ENCODE measurements around the gene SYP.
A peak's percentile ranks its signal among the peaks of the same experiment; 100 is the strongest.
"Not testable (repeated sequence)": the region's sequence is repeated elsewhere in the genome, so short reads cannot be mapped to it uniquely, and the experiment has no call there.

SYP gene

DNA sequence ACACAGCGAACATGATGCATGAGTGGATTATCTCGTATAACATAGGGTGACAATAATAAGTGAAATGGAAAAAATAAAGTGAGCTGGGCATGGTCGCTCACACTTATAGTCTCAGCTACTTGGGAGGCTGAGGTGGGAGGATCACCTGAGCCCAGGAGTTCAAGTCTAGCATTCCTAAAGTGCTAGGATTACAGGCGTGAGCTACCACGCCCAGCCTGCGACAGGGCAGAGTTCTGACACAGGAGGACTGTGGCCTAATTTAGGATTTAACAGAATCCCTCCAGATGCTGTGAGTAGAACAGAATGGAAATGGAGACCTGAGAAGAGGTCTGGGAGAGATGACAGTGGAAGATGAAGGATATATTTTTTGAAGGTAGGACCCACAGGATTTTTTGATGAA is 10.4 kb downstream of the SYP start:
- DNase-seq (ENCODE audit: low read depth, low spot score): no peak

DNA sequence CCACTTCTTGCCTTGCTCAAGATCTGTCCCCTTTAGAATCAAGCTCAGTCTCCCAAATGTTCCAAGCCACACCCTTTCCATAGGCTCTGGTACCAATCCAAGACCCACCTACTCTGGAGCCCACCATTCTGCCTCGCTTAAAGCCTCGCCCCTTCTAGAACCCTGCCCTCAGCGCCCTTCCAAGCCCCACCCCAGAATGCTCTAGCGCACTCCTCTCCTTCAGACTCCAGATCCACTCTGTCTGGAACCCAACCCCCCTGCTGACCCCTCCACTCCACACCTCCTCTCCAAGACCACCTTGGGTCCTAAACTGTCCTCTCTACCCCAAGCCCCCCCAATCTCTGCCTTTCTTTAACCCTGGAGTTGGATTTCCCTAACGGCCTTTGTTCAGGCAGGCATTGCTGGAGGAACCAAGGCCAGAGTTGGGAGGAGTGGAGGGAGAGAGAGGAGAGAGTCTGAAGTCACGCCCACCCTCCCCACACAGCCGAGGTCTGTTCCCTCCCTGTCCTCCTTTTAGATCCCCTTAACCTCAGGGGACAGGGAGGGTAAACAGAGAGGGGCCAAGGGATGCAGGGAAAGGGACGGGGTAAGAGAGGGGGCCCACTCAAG is 11.4 kb downstream of the SYP start:
- no peak for DNase-seq (ENCODE audit: low read depth, low spot score)

DNA sequence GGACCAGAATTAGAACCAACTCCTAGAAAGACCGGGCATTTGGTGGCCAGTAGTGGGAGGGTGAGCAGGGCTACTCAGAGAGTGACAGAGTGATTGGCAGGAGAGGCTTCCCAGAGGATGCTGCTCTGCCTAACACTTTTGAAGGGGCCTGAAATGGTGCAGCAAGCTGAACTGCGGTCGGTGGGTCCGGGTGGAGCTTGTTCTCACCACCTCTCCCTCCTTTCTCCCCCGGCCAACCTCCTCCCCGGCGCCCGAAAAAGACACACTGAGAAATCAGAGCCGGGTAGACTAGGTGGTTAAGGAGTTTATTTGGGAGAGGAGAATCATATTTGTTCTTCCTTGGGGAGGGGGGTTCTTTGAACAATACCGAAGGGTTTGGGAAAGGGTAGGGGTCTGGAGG is 12.5 kb downstream of the SYP start:
- DNase-seq (ENCODE audit: low read depth, low spot score): peak; percentile 34

DNA sequence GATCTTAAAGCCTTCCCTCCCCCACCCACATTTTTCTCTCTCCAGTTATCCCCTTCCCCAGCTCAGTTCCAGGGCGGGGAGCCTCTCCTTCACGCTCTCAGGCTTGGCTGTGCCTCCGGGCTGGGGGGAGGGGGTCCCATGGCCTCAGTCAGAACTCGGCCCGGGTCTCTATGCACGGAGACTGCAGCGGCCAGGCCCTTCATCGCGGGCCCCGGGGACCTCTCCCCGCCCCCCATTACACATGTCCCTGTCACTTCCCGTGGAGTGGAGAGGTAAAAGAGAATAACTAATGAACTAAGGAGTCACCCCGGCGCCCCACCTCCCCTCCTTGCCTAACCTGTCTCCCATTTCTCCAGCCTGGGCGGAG is 13.0 kb downstream of the SYP start:
- peak; percentile 41 for DNase-seq (ENCODE audit: low read depth, low spot score)

DNA sequence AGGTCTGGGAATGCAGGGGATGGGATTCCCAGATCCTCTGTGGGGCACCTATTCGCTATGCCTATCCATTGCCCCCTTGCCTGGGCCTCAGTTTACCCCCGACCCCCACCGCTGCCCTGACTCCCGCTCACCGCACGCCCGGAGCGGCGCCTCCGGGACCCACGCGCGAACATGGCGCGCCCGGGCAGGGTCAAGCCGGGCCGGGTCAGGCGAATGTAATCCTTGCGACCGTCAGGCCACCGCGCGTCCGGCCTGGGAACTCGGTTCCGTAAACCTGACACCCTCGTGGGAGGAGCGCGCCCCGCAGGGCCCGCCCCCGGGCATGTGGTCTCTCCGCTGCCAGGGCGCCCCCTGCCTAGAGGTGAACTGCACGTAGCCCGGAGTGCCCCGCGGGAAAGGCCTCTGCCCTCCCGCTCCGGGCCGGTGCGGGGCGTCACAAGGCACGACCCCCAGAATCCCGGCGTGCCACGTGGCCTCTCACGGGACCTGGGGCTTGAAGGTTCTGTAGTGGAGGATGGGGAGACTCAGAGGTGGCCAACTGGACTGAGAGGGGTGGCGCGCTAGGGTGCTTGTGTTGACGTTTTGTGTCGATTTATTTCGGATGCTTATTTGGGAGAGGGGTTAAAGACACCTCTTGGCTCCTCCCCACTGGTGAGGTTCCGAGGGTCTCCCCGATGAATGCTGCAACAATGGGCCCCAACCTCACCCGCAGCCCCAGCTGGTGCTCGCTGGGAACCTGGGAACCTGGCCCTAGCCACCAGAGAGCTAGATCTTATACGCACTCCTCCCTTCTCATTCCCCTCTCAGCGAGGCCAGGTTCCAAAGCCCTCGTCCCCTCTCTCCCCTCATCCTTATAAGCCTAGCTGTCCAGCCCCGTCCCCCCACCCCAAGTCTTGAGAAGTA is 13.6 kb downstream of the SYP start, which contains the start of gene PRICKLE3:
PRICKLE3 (minus strand) TSS at position 249 of the 903 bp plus-strand sequence; CDS start at position 173, 76 bp downstream.
- peak; percentile 89 for DNase-seq (ENCODE audit: low read depth, low spot score)

DNA sequence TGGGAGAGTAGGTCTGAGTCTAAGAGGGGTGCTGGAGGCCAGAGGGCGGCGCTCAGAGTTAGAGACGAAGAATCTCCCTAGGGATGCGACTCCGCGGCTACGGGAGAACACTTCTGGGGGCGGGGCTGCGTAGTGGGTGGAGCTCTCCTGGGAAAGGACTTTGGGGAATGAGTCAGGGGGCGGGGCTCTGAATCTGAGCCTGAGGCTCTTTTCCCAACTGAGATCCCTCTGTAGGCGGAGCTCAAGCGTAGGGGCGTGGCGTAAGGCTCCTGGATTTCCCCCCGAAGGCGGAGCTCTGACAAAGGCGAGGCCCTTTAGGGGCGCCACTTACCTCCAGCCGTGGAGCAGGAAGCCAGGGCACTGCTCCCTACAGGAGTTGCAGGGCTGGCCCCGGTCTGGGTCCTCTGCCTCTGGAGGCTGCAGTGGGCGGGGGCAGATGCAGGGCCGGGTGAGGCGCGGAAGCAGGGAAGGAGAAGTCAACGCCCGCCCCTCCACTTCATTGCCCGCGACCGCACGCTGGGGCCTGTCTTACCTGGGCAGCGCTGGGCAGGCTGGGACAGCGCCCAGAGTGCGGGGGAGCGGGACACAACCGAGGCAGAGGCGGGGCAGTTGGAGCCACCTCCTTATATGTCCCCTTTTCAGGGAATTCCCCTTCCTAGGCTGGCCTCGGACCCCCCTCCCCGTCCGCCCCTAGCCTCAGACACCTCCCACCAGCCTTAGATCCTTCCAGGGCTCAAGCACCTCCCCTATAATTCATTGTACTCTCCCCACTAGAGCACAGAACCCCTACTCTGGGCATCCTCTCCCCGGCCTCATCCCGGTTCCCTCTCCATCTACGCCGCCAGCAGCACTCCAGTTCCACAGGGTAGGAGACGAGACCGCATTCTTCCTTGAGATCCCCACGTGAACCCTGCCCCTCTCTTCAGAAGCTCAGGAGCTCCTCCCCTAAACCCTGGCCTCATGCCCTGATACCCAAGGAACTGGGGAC is 15.4 kb downstream of the SYP start:
- peak; percentile 99 for DNase-seq (ENCODE audit: low read depth, low spot score)

DNA sequence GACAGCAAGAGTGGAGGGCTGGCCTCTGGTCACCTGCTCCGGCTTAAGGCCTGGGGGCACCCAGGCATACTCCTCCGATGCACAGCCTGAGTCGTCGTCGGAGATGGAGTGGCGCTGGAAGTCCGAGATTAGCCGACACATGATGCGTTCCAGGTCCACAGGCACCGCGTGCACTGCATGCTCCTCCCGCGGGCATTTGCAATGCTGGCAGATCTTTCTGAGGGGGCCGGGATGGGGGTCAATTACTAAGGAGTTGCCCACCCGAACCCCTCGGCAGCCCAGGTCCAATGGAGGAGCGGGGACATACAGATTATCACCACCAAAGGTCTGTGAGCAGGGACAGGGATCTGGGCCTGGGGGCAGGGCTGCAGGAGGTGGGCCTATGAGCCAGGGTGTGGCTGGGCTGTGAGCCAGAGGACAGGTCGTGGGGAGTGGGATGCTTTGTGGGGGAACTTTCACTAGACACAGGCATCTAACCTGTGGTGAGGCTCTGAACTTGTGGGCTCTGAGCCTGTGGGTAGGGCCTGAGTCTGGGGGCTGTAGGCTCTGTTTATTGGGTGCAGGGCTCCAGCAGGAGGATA is 16.2 kb downstream of the SYP start:
- DNase-seq (ENCODE audit: low read depth, low spot score): no peak

DNA sequence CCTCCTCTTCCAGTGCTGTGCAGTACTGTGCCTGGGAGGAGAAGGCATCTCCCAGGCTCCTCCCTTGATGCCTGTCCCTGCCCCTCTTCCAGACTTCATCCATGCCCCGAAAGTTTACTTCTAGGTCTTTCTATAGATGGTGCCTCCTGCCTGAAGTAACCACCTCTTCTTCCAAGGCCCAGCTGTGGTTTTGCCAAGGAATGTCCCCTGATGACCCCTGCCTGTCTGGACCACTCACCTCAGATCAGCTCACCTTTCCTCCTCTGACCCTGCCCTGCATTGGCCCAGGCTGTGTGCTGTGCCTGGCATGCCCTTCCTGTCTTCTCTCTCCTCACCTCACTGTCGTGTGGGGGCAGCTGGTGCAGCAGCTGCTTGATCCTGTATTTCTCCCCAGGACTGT is 20.6 kb downstream of the SYP start:
- DNase-seq (ENCODE audit: low read depth, low spot score): no peak

DNA sequence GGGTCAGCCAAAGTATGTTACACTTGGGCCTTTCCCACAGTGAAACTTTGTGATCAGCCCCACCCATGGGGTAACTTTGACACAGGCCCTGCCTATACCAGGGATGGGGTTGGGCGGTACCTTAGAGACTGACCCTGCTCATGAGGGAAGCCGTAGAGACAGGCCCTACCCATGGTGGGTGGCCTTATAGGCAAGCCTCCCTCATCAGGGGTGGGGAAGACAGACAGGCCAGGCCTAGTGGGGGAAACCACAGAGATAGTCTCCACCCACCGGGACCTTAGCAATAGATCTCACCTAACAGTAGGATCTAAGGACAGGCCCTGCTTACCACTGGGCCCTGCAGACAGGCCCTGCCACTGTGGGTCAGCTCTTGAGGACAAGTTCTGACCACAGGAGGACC is 21.5 kb downstream of the SYP start:
- DNase-seq (ENCODE audit: low read depth, low spot score): no peak

DNA sequence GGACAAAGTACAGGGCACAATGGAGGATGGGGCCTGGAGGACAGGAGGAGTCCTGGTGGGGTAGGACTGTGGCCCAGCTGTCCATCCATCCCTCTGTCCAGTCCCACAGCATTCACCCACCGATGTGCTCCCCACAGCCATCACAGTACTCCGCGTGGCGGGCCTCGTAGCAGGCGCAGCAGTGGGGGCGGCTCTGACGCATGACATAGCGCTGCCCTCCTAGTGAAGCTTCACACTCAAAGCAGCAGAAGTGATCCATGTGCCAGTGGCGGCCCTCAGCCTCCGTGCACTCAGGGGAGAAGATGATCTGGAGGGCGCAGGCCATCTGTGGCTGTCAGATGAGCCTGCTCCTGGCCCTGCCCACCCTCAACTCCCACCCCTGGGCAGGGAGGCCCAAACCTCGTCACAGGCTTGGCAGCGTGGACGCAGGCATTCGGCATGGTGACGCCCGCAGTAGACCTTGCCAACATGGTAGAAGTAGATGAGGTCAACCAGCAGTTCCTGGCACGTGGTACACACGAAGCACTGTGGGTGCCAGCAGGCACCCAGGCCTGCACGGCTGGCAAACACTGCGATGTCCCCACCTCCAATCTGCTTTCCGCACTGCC is 22.0 kb downstream of the SYP start:
- DNase-seq (ENCODE audit: low read depth, low spot score): no peak

DNA sequence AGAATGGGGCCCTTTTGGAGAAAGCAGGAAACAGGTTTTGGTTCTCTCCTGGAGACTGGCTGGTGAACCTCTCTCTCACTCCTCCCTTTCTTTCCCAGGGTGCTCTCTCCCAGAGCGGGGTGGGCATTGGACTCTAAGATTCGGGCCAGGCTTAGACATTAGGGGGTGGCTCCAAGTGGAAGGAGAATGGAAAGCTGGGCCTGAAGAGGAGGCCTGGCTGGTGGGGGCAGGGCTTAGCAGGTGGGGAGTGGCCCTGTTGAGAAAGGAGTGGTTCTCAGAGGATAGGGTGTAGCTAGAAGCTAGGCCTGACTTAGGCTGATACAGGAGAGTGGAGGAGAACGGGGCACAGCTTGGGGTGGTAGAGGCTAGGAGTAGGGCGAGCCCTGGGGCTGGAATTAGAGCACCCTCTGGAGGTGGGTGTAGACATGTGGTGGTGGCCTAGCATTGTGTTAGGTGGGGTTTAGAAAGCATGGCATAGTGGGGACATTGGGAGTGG is 22.6 kb downstream of the SYP start:
- no peak for DNase-seq (ENCODE audit: low read depth, low spot score)

DNA sequence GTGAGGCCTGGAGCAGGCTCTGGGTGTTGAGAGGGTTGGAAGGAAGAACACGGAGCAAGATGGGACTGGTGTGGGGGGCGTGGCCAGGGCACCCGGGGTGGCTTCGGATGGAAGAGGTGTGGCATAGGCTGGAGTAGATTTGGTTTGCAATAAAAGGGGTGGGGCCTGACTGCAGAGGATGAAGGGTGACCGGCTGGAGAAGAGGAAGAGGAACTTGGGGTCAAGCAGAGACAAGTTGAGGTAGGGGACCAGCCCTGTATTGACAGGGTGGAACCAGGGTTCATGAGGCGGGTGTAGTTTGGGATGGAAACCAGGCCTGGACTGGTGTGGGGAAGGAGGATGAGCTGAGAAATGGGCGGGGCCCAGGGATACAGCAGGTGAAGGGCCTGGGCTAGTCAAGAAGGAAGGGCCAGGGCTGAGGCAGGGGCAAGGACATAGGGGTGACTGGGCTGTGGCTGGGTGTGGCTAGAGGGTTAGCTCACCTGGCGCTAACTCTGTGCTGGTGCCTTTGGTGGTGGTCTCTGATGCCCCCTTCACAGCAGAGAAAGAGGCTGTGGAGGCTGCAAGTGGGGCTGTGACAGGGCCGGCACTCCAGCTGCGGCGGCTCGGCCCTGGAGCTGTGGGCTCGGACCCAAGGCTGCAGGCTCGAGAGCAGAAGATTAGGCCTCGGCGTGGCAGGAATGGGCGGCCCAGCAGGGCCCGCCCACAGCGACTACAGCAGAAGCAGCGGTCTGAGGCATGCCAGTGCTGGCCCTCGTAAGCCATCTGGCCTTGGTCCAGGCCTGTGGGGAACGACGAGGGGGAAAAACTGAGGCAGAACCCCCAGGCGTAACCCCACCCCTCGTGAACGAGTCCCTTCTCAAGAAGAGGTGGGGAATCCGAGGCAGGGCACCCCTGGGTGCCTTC is 23.3 kb downstream of the SYP start:
- DNase-seq (ENCODE audit: low read depth, low spot score): no peak

DNA sequence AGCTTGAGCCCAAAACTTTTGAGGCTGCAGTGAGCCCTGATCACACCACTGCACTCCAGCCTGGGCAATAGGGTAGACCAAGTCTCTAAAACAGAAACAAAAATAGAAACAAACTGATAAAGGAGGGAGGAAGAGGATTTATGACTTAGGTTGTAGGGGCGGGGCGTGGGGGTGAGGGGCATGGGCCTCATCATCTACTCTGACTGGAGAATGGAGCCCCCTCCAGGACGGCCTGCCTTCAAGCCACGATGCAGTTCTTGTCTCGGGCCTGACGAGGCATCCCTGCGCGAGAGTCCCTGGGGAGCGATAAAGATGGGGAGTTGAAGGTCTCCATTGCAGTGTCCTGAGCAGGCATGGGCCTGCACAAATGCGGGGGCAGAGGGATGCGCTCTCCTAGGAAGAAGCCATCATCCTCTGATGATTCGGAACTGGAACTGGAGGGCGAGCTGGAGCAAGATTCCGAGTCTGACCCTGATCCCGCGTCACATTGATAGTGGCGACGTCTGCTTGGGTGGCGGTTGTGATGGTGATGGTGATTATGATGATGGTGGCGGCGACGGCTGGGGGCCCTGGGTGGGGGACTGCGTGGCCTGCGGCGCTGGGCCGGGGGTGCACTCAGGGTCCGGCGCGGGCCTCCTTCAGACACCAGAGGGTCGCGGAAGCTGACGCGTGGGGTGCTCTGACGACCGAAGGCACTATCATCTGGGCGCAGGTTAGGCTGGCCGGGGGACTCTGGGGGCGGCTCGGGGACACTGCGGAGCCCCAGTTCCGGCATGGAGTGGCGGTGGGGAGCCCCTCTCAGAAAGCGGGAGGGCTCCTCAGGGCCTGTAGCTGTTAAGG is 24.3 kb downstream of the SYP start:
- DNase-seq (ENCODE audit: low read depth, low spot score): no peak

DNA sequence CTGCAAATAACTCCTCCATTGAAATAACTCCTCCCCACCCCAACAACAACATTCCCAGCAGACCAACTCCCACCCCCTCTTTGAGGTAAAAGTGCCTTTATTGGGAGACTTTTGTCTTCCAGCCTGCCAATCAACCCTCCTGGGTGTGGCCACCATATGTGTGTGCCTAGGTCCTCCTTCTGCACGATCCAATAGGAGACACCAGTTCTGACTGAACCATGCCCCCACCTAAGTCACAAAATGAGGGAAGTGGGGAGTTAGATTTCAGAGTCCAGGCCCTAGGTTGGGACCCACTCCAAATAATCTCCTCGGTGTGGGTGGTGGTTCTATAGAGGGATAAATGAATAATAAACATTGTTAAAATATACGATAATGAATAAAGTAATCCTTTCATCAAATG is 25.3 kb downstream of the SYP start:
- no peak for DNase-seq (ENCODE audit: low read depth, low spot score)

DNA sequence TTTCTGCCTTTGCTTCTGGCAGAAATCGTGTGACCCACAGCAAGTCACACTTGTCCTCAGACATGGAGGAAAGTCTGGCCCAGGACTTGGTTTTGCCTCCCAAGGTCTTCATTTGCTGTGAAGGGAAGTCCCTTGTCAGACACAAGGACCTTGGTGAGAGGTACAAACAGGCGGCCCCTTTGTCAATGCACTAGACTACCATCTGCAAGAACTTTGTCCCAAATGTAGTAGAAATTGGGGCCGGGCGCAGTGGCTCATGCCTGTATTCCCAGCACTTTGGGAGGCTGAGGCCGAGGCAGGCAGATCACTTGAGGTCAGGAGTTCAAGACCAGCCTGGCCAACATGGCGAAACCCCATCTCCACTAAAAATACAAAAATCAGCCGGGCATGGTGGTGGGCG is 26.4 kb downstream of the SYP start:
- DNase-seq (ENCODE audit: low read depth, low spot score): not testable (repeated sequence)

DNA sequence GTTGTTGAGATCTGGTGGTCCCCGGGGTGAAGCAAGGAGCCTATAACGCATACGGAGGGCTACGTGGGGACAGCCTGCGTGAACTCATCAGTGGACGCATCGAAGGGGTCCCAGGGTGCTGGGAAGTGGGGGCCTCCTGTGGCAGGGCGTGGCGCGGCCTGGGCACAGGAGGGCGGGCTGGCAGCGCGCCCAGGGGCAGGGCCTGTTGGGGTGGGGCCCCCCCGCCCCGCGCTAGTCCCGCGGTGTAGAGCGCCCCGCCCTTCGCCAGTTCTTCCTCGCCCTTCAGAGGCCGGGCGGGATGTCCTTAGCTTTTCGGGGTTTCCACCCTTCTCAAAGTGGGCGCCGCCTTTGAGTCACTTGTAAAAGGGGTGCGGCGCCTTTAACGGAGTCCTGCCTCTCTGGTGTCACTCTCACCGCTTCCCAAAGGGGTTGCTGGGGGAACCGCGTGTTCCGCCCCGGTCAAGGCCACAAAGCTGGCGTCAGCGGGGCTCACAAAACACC is 27.7 kb downstream of the SYP start:
- no peak for DNase-seq (ENCODE audit: low read depth, low spot score)

DNA sequence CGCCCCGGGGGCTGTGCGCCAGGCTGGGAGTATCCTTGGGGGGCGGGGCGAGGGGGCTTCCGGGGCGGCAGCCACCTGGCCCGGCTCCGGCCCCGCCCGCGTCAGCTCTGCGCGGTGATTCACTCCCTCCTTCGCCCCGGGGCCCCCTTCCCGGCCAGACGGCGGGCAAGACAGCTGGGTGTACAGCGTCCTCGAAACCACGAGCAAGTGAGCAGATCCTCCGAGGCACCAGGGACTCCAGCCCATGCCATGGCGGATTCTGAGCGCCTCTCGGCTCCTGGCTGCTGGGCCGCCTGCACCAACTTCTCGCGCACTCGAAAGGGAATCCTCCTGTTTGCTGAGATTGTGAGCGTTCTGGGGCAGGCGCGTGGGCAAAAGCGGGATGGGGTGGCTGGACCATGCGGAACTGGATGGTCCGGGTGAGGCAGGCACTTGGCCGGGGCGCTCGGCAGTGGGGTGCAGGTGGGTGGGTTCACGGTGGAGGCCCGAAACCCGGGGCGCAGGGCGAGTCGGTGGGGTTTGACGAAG is 28.2 kb downstream of the SYP start, which contains the start of gene PLP2:
PLP2 (plus strand) TSS at position 147 of the 528 bp plus-strand sequence; CDS start at position 250, 103 bp downstream.
- peak; percentile 58 for DNase-seq (ENCODE audit: low read depth, low spot score)

DNA sequence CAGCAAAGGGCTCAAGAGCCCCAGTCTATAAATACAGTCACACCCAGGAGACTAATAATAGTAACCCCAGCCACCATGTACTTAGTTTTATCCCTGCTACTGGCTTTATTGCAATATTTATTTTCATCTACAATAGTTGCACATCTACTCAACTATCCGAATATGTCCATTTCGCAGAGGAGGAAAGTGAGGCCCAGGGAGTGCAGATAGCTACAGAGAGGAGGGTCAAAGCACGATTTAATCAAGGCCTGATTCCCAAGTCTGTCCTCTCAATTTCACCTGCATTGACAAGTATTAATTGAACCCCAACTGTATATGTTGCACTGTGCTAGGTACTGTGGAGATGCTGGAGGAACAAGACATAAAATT is 32.3 kb downstream of the SYP start:
- no peak for DNase-seq (ENCODE audit: low read depth, low spot score)
